Measurements from ENCODE around the gene PRDX5.

GRCh38 chr11:64312947-64313346 is 5.0 kb upstream of the PRDX5 start:
- TF ChIP-seq CTCF (IDR thresholded peaks at IDR 0.05) = no peak
- TF ChIP-seq POLR2A (IDR thresholded peaks at IDR 0.05) = no peak

All from uterus (tissue), 2 donors.